Lung microvascular endothelial cell (primary cell): ENCODE results near the gene KRTAP2-1. TPM values are rescaled to one million over a fixed set of nuclear protein-coding genes. Genes with fewer than 3 reads are reported as not detected.
"Not testable (repeated sequence)": the region's sequence is repeated elsewhere in the genome, so short reads cannot be mapped to it uniquely, and the experiment has no call there.

ENCODE experiments used
- DNase-seq, 2 donors: peaks; one replicate each; pipeline versions ENCODE4 v3.0.0 to v3.0.0-alpha.2; 2010; ENCODE audit warnings: low read depth in 2 of 2
- total RNA-seq: library from RNA; depleted of rRNA; stranded (reverse); fragments of >200 nt; gene quantifications from 2 replicates; pipeline ENCODE4 v1.2.1, GENCODE V29; 2014

The KRTAP2-1 gene
- not detected in 2 replicates for total RNA-seq

- DNase-seq: not testable (repeated sequence)
These were observed at the start of gene KRTAP2-1 for GRCh38 chr17:41046735-41047465. TSS of gene KRTAP2-1 (minus strand) at chr17:41047316. CDS start at chr17:41047267, 49 bp downstream.

GRCh38 chr17:41096055-41096454, 48.9 kb upstream of the KRTAP2-1 start:
- no peak for DNase-seq

GRCh38 chr17:41088760-41089352, 41.7 kb upstream of the KRTAP2-1 start:
- not testable (repeated sequence) for DNase-seq

GRCh38 chr17:41084100-41084856, 37.2 kb upstream of the KRTAP2-1 start, which contains the start of gene KRTAP4-7:
TSS of gene KRTAP4-7 (plus strand) at chr17:41084150. CDS start at chr17:41084207, 57 bp downstream.
- DNase-seq: not testable (repeated sequence)

GRCh38 chr17:41083427-41083826, 36.3 kb upstream of the KRTAP2-1 start:
- not testable (repeated sequence) for DNase-seq

GRCh38 chr17:41082626-41083025, 35.5 kb upstream of the KRTAP2-1 start:
- no peak for DNase-seq

- no peak for DNase-seq
These were observed 29.7 kb upstream of the KRTAP2-1 start for GRCh38 chr17:41076788-41077187.

GRCh38 chr17:41073676-41074075, 26.6 kb upstream of the KRTAP2-1 start:
- DNase-seq: no peak

GRCh38 chr17:41071606-41072360, 24.7 kb upstream of the KRTAP2-1 start:
- no peak for DNase-seq

GRCh38 chr17:41069031-41069430, 21.9 kb upstream of the KRTAP2-1 start:
- DNase-seq: no peak

GRCh38 chr17:41067281-41067680, 20.2 kb upstream of the KRTAP2-1 start:
- no peak for DNase-seq

- DNase-seq: no peak
These were observed 18.9 kb upstream of the KRTAP2-1 start, which contains the start of gene KRTAP2-4 for GRCh38 chr17:41065829-41066624. TSS of gene KRTAP2-4 (minus strand) at chr17:41065879. CDS start at chr17:41065845, 34 bp downstream.

- not testable (repeated sequence) for DNase-seq
These were observed 18.0 kb upstream of the KRTAP2-1 start for GRCh38 chr17:41065016-41065689.

- DNase-seq: no peak
These were observed 17.2 kb upstream of the KRTAP2-1 start for GRCh38 chr17:41064301-41064700.

- DNase-seq: no peak
These were observed 16.3 kb upstream of the KRTAP2-1 start for GRCh38 chr17:41063449-41063848.

GRCh38 chr17:41061964-41062363, 14.8 kb upstream of the KRTAP2-1 start:
- no peak for DNase-seq

GRCh38 chr17:41060052-41060604, 13.0 kb upstream of the KRTAP2-1 start, which contains the start of gene KRTAP2-3:
TSS of gene KRTAP2-3 (minus strand) at chr17:41060114. CDS start at chr17:41060050, 64 bp downstream.
- peak in 1 of 2 donors; percentile 12 for DNase-seq

- not testable (repeated sequence) for DNase-seq
These were observed 12.3 kb upstream of the KRTAP2-1 start for GRCh38 chr17:41059276-41060051.

- no peak for DNase-seq
These were observed 11.6 kb upstream of the KRTAP2-1 start for GRCh38 chr17:41058741-41059140.
